H9 (cell line): Measurements from ENCODE around the gene MYO7B. TPM values are rescaled to one million over a fixed set of nuclear protein-coding genes. Genes with fewer than 3 reads are reported as not detected.

Source experiments
- DNase-seq: peaks from one replicate; pipeline ENCODE4 v3.0.0-alpha.2; 2017
- H2AFZ ChIP-seq: one replicate; pipeline ENCODE4 v1.6.1; 2013; ENCODE audit warnings: mild to moderate bottlenecking, low read length, control low read depth, moderate library complexity
- H2AK5ac ChIP-seq: 2 replicates; pipeline ENCODE4 v1.6.1; 2013; ENCODE audit warnings: low read length, control low read depth, mixed read lengths; ENCODE audit not compliant: insufficient read length
- H2BK120ac ChIP-seq: one replicate; pipeline ENCODE4 v1.6.1; 2013; ENCODE audit warnings: low read depth, mild to moderate bottlenecking, low read length, control low read depth, inconsistent platforms; ENCODE audit not compliant: poor library complexity, severe bottlenecking
- H2BK12ac ChIP-seq: 2 replicates; pipeline ENCODE4 v1.6.1; 2013; ENCODE audit warnings: low read length, control low read depth, mixed read lengths, low read depth; ENCODE audit not compliant: insufficient read length
- H2BK15ac ChIP-seq: 2 replicates; pipeline ENCODE4 v1.6.1; 2013; ENCODE audit warnings: low read depth, low read length, control low read depth
- H2BK20ac ChIP-seq: one replicate; pipeline ENCODE4 v1.6.1; 2013; ENCODE audit warnings: low read depth, mild to moderate bottlenecking, low read length, control low read depth, inconsistent platforms; ENCODE audit not compliant: poor library complexity, severe bottlenecking
- H2BK5ac ChIP-seq: 2 replicates; pipeline ENCODE4 v1.6.1; 2013; ENCODE audit warnings: low read length, control low read depth, mixed read lengths; ENCODE audit not compliant: insufficient read length
- H3K14ac ChIP-seq: 2 replicates; pipeline ENCODE4 v1.6.1; 2013; ENCODE audit warnings: low read length, control low read depth; ENCODE audit not compliant: insufficient read depth
- H3K18ac ChIP-seq: 2 replicates; pipeline ENCODE4 v1.6.1; 2013; ENCODE audit warnings: low read depth, mild to moderate bottlenecking, mixed read lengths, low read length, control low read depth; ENCODE audit not compliant: insufficient read length
- H3K23ac ChIP-seq: 2 replicates; pipeline ENCODE4 v1.6.1; 2013; ENCODE audit warnings: low read length, control low read depth, mixed read lengths, low read depth; ENCODE audit not compliant: insufficient read length
- H3K23me2 ChIP-seq: 2 replicates; pipeline ENCODE4 v1.6.1; 2013; ENCODE audit warnings: low read depth, mild to moderate bottlenecking, mixed read lengths, low read length, control low read depth; ENCODE audit not compliant: insufficient read length, poor library complexity, severe bottlenecking
- H3K27ac ChIP-seq: 2 replicates; pipeline ENCODE4 v1.5.1; 2013; ENCODE audit warnings: low read length, control low read depth, mixed read lengths, low read depth; ENCODE audit not compliant: insufficient read length
- H3K27me3 ChIP-seq: 2 replicates; pipeline ENCODE4 v1.6.1; 2013; ENCODE audit warnings: low read length, control low read depth, inconsistent platforms; ENCODE audit not compliant: insufficient read depth
- H3K4ac ChIP-seq: 2 replicates; pipeline ENCODE4 v1.6.1; 2013; ENCODE audit warnings: low read depth, mild to moderate bottlenecking, control low read depth, inconsistent platforms, low read length, moderate library complexity
- H3K4me1 ChIP-seq: 2 replicates; pipeline ENCODE4 v1.6.1; 2013; ENCODE audit warnings: low read length, control low read depth, inconsistent platforms; ENCODE audit not compliant: insufficient read depth
- H3K4me2 ChIP-seq: 2 replicates; pipeline ENCODE4 v1.6.1; 2013; ENCODE audit warnings: low read length, control low read depth, mixed read lengths; ENCODE audit not compliant: insufficient read length, insufficient read depth
- H3K56ac ChIP-seq: 2 replicates; pipeline ENCODE4 v1.6.1; 2013; ENCODE audit warnings: low read depth, mild to moderate bottlenecking, mixed read lengths, low read length, control low read depth; ENCODE audit not compliant: insufficient read length
- H3K79me1 ChIP-seq: 2 replicates; pipeline ENCODE4 v1.6.1; 2013; ENCODE audit warnings: low read depth, mild to moderate bottlenecking, moderate library complexity, low read length, control low read depth, inconsistent platforms; ENCODE audit not compliant: insufficient read depth, poor library complexity, severe bottlenecking
- H3K79me2 ChIP-seq: 2 replicates; pipeline ENCODE4 v1.6.1; 2013; ENCODE audit warnings: low read length, control low read depth, inconsistent platforms; ENCODE audit not compliant: insufficient read depth
- H3K9ac ChIP-seq: 2 replicates; pipeline ENCODE4 v1.6.1; 2013; ENCODE audit warnings: low read length, control low read depth, mixed read lengths; ENCODE audit not compliant: insufficient read length; ENCODE audit errors: extremely low read depth
- H3K9me3 ChIP-seq: one replicate; pipeline ENCODE4 v1.6.1; 2013; ENCODE audit warnings: low read depth, low read length, inconsistent platforms; ENCODE audit not compliant: control insufficient read depth
- H3T11ph ChIP-seq: one replicate; pipeline ENCODE4 v1.6.1; 2013; ENCODE audit warnings: mild to moderate bottlenecking, low read length, control low read depth, inconsistent platforms
- H4K20me1 ChIP-seq: one replicate; pipeline ENCODE4 v1.6.1; 2013; ENCODE audit not compliant: control insufficient read depth, insufficient read length, insufficient read depth
- H4K5ac ChIP-seq: 2 replicates; pipeline ENCODE4 v1.6.1; 2013; ENCODE audit warnings: low read depth, mild to moderate bottlenecking, mixed read lengths, low read length, control low read depth; ENCODE audit not compliant: insufficient read length
- H4K8ac ChIP-seq: replicated peaks from 2 replicates; pipeline ENCODE4 v1.6.1; 2013; ENCODE audit warnings: low read length, control low read depth, mixed read lengths, low read depth; ENCODE audit not compliant: insufficient read length
- H4K91ac ChIP-seq: 2 replicates; pipeline ENCODE4 v1.6.1; 2013; ENCODE audit warnings: low read depth, mild to moderate bottlenecking, moderate library complexity, mixed read lengths, low read length, control low read depth; ENCODE audit not compliant: insufficient read length
- H3K27ac Mint-ChIP-seq, 3 experiments: 2 replicates in 2 of 3; 3 replicates in 1 of 3; pipeline ENCODE4 v1.8.0; 2020 to 2021; ENCODE audit warnings: mixed read lengths in 3 of 3, mild to moderate bottlenecking in 1 of 3, moderate library complexity in 1 of 3
- H3K27me3 Mint-ChIP-seq: 2 replicates; pipeline ENCODE4 v1.8.0; 2021; ENCODE audit warnings: low read depth, mild to moderate bottlenecking, moderate library complexity, mixed read lengths
- H3K36me3 Mint-ChIP-seq, 3 experiments: 2 replicates in 2 of 3; 3 replicates in 1 of 3; pipeline ENCODE4 v1.8.0; 2020 to 2021; ENCODE audit warnings: low read depth in 3 of 3, mixed read lengths in 3 of 3; ENCODE audit not compliant: insufficient read depth in 1 of 3
- H3K4me1 Mint-ChIP-seq, 2 experiments: 2 replicates each; pipeline ENCODE4 v1.8.0; 2020; ENCODE audit warnings: mixed read lengths in 2 of 2
- H3K4me3 Mint-ChIP-seq, 2 experiments: 2 replicates in 1 of 2; 3 replicates in 1 of 2; pipeline ENCODE4 v1.8.0; 2020 to 2021; ENCODE audit warnings: mild to moderate bottlenecking in 2 of 2, mixed read lengths in 2 of 2, moderate library complexity in 1 of 2
- H3K9me3 Mint-ChIP-seq, 2 experiments: 2 replicates in 1 of 2; 3 replicates in 1 of 2; pipeline ENCODE4 v1.8.0; 2020; ENCODE audit warnings: mild to moderate bottlenecking in 2 of 2, mixed read lengths in 2 of 2, moderate library complexity in 1 of 2
- CTCF ChIP-seq: fragments of 200-600 bp; sonication (generic); conservative IDR thresholded peaks from 3 replicates; pipeline ENCODE4 v1.8.0; 2021; ENCODE audit warnings: antibody characterized with exemption, mild to moderate bottlenecking
- WGBS: extraction: QIAGEN DNeasy Blood & Tissue Kit; methylation state at CpG from one replicate; pipeline ENCODE4 v1.1.7; 2013; ENCODE audit warnings: missing lambda C conversion rate, low lambda C conversion rate, mixed read lengths; ENCODE audit not compliant: insufficient read length; ENCODE audit errors: extremely low coverage; 5-methylcytosine and 5-hydroxymethylcytosine counted together
- total RNA-seq: library from RNA; stranded (reverse); gene quantifications from 2 replicates; pipeline ENCODE4 v1.2.1, GENCODE V29; 2021

The MYO7B gene
- total RNA-seq, 1 experiment from 2014 or later: not detected

GRCh38 chr2:127574656-127575055 is 39.2 kb downstream of the MYO7B start:
- no peak for DNase-seq
- no peak overlapping the region for H3K23ac ChIP-seq
- H3K27ac Mint-ChIP-seq: no peak overlapping the region
- H3K27ac ChIP-seq: no peak overlapping the region
- H3T11ph ChIP-seq: no peak overlapping the region
- no peak overlapping the region for H3K4me3 Mint-ChIP-seq
- no peak overlapping the region for H2AK5ac ChIP-seq
- no peaks in the 10 kb centered on the region for H3K79me1 ChIP-seq
- H4K5ac ChIP-seq: no peak overlapping the region
- H3K36me3 Mint-ChIP-seq: no peaks in the 10 kb centered on the region; a peak in 1 of 7 replicates
- H3K9me3 ChIP-seq: no peaks in the 10 kb centered on the region
- no peaks in the 10 kb centered on the region; the same call in 1 of the 2 replicates for H3K27me3 Mint-ChIP-seq
- no peak overlapping the region for H2BK15ac ChIP-seq
- H2BK12ac ChIP-seq: no peak overlapping the region
- H3K14ac ChIP-seq: no peak overlapping the region
- H3K79me2 ChIP-seq: no peaks in the 10 kb centered on the region
- no peak overlapping the region for H3K4ac ChIP-seq
- no peak overlapping the region for H3K56ac ChIP-seq
- no peak overlapping the region for H4K91ac ChIP-seq
- no peaks in the 10 kb centered on the region for H3K27me3 ChIP-seq
- no peak overlapping the region for H2BK20ac ChIP-seq
- no peaks in the 10 kb centered on the region for H3K9me3 Mint-ChIP-seq
- peaks cover 8 to 12% of the 10 kb centered on the region in 2 experiments for H3K4me1 Mint-ChIP-seq
- no peaks in the 10 kb centered on the region for H3K4me1 ChIP-seq
- no peak overlapping the region for H2BK5ac ChIP-seq
- H3K18ac ChIP-seq: no peak overlapping the region
- H3K9ac ChIP-seq: no peak overlapping the region
- H3K23me2 ChIP-seq: no peaks in the 10 kb centered on the region
- H4K8ac ChIP-seq: no peak overlapping the region
- H3K4me2 ChIP-seq: no peak overlapping the region
- no peak overlapping the region for H2BK120ac ChIP-seq
- H2AFZ ChIP-seq: no peak overlapping the region
- H4K20me1 ChIP-seq: no peaks in the 10 kb centered on the region
- no CpG with 5 or more reads among the region's 3 CpGs for WGBS
- TF ChIP-seq CTCF: no peak
